ENCODE results near the gene DHX58.

Gene DHX58

GRCh38 chr17:42120161-42120769, 7.8 kb upstream of the DHX58 start:
- DNase-seq (ENCODE audit: extremely low read depth, low read depth): no peak
- TF ChIP-seq CTCF (IDR thresholded peaks at IDR 0.05; ENCODE audit: low read depth, low read length, missing control alignments): no peak
- peak overlapping the region; percentile 60 for H3K4me3 ChIP-seq (replicated peaks; ENCODE audit: low read depth, low read length)

GRCh38 chr17:42119301-42119700, 6.8 kb upstream of the DHX58 start:
- no peak for TF ChIP-seq CTCF (IDR thresholded peaks at IDR 0.05; ENCODE audit: low read depth, low read length, missing control alignments)
- no peak overlapping the region for H3K4me3 ChIP-seq (replicated peaks; ENCODE audit: low read depth, low read length)
- no peak for DNase-seq (ENCODE audit: extremely low read depth, low read depth)

- no peak for DNase-seq (ENCODE audit: extremely low read depth, low read depth)
- no peak overlapping the region for H3K4me3 ChIP-seq (replicated peaks; ENCODE audit: low read depth, low read length)
Measured at GRCh38 chr17:42118545-42118944, 6.0 kb upstream of the DHX58 start.

GRCh38 chr17:42118126-42118510, 5.6 kb upstream of the DHX58 start:
- no peak overlapping the region for H3K4me3 ChIP-seq (replicated peaks; ENCODE audit: low read depth, low read length)
- TF ChIP-seq CTCF (IDR thresholded peaks at IDR 0.05; ENCODE audit: low read depth, low read length, missing control alignments): no peak
- DNase-seq (ENCODE audit: extremely low read depth, low read depth): no peak

More at GRCh38 chr17:42118545-42118944, 6.0 kb upstream of the DHX58 start:
- peak; percentile 53 for TF ChIP-seq CTCF (IDR thresholded peaks at IDR 0.05; ENCODE audit: low read depth, low read length, missing control alignments)

GRCh38 chr17:42117397-42118125, 5.0 kb upstream of the DHX58 start:
- no peak for DNase-seq (ENCODE audit: extremely low read depth, low read depth)
- TF ChIP-seq CTCF (IDR thresholded peaks at IDR 0.05; ENCODE audit: low read depth, low read length, missing control alignments): no peak

GRCh38 chr17:42116705-42117396, 4.3 kb upstream of the DHX58 start:
- TF ChIP-seq CTCF (IDR thresholded peaks at IDR 0.05; ENCODE audit: low read depth, low read length, missing control alignments): peak; percentile 78
- no peak overlapping the region for H3K4me3 ChIP-seq (replicated peaks; ENCODE audit: low read depth, low read length)
- DNase-seq (ENCODE audit: extremely low read depth, low read depth): peak; percentile 45

More at GRCh38 chr17:42117397-42118125, 5.0 kb upstream of the DHX58 start:
- H3K4me3 ChIP-seq (replicated peaks; ENCODE audit: low read depth, low read length): no peak overlapping the region
